Smooth muscle cell of the brain vasculature (primary cell): Measurements from ENCODE around the gene P2RY11.

ENCODE experiments used
- DNase-seq: peaks from one replicate; pipeline ENCODE4 v3.0.0-alpha.2; 2012; ENCODE audit warnings: low read depth, low spot score

The P2RY11 gene

DNA sequence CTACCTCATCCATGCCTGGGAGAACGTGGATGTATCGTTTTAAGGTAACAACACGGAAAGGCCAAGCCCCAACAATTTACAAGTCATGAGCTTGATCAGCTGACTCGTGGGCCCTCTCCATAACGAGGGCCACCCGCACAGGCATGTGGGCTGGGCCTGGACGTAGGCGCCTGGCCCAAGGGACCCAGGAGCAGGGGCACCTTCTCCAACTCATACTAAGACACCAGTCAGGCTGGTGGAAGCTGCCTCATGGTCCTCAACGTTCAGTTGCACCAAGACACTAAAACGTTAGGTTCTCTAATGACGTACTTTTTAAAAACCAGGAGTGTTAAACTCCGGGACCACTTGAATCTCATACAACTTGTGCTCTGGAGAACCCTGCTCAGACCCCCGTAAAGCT is 30.0 kb downstream of the P2RY11 start:
- no peak for DNase-seq

DNA sequence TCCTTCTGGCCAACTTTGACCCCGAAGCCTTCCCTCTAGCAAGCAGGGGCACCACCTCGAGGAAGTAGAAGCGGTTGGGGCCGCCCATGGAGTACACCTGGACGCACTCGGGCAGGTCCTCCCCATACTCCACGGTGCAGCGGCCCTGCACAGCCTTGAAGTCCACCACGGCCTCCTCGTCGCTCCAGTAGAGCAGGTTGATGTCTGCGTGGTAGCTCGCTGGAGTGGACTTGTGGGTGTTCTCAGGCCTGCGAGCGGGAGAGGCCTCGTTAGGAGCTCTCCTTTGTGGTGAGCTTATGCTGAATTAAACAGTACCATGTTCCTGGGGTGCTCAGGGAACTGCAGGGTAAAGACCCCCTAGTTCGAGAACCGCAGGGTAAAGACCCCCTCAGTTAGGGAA is 30.5 kb downstream of the P2RY11 start:
- no peak for DNase-seq

- no peak for DNase-seq
Measured at GRCh38 chr19:10142701-10143375, 31.3 kb downstream of the P2RY11 start.

GRCh38 chr19:10143681-10144080 is 32.2 kb downstream of the P2RY11 start:
- DNase-seq, result no peak

- no peak for DNase-seq
Measured at GRCh38 chr19:10144361-10144760, 32.9 kb downstream of the P2RY11 start.

DNA sequence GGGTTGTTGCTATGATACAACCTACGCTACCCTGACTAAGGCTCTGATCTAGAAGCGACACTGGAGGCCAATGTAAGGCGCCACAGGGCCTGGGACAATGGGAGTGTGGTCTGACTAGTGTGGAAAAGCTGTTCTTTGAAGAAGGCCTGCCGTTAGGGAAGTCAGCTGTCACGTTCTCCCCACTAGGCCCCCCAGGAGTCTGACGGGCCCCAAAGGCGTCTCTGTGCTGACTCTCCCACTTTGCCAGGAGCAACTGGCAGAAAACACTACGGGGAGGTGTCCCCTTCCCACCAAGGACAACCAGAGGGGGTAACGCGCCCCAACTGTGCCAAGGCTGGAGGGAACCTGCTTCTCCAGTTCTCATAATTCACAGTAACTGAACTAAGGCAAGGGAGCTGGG is 33.5 kb downstream of the P2RY11 start:
- DNase-seq, result no peak

GRCh38 chr19:10146142-10146541 is 34.6 kb downstream of the P2RY11 start:
- DNase-seq, result no peak

DNA sequence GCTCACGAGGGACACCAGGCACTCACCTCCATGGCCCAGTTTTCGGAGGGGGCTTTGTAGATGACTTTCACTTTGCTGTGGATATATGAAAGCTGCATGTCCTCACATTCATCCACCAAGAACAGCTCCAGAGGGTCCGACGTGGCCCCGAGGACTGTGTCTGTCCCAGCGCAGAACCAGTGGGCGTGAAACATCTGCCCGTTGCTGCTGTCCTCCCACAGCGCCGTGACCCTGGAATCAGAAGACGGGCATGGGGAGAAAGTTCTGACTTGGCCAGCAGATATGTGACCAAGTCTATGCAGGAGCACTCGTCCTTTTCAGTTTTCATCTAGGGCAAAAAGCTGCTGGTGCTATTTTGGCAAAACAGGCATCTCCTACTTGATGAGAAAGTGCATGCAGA is 37.9 kb downstream of the P2RY11 start:
- no peak for DNase-seq

DNA sequence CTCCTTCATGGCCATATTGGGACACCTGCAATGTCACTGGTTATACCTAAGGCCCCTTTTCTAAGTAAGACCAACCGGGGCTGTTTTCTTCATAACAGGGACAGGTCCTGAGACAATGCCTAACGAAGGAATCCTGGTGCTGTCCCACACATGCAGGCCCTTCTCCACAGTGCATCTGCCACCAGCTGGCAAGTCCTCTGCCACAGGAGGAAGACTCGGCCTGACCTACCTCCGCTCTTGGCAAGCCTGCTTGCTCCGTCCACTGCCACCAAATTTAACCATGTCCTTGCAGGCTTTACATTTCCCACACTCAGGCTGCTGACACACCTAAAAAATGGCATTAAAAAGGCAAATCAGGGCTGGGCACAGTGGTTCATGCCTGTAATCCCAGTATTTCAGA is 40.0 kb downstream of the P2RY11 start:
- DNase-seq, result no peak

- DNase-seq, result no peak
Measured at GRCh38 chr19:10152100-10152499, 40.6 kb downstream of the P2RY11 start.

DNA sequence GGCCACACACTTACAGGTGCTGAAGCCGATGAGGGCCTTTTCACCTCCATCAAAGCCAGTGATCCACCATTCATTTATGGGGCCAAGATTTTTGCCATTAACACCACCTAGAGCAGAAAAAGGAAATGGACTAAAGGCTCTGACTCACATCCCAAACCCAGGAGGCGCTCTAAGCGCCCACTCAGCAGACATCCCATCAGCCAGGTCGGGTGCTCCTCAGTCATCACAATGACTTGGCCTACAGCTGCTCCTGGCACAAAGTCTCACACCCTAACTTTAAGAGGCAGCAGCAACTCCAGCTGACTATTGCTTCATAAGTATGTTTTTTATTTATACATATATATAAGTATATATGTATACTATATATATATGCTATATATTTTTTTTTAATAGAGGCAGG is 44.3 kb downstream of the P2RY11 start:
- no peak for DNase-seq

GRCh38 chr19:10158071-10158470 is 46.6 kb downstream of the P2RY11 start:
- no peak for DNase-seq

- DNase-seq, result no peak
Measured at GRCh38 chr19:10158485-10158884, 47.0 kb downstream of the P2RY11 start.

DNA sequence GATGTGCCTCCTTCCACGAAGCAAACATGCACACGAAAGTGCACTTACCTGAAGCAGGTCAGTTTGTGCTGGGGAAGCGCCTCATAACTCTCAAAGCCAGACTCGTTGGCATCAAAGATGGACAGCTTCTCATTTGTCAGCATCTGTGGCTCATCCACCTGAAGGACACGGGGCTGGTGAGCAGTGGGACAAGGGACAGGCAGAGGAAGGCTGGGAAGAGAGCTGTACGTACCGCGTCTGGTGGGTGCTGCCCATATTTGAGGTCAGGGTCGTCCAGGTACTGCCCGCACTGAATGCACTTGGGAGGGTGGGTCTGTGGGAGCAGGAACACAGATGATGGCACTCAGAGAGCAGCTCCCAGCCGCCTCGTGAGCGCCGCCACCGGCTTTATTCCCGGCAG is 48.1 kb downstream of the P2RY11 start:
- DNase-seq, result no peak

- DNase-seq, result no peak
Measured at GRCh38 chr19:10163536-10163935, 52.0 kb downstream of the P2RY11 start.
